ENCODE measurements around the gene PRKAR1B.

GRCh38 chr7:543501-544337 lies 183.4 kb downstream of the PRKAR1B start:
- TF ChIP-seq ZFX (IDR thresholded peaks at IDR 0.05) = no peak
- no peak for TF ChIP-seq CTCF (conservative IDR thresholded peaks at IDR 0.05)

All from C4-2B (cell line).